Left ventricle myocardium inferior (tissue), 1 donor: ENCODE measurements around the gene CENPM. TPM values are rescaled to one million over a fixed set of nuclear protein-coding genes. Genes with fewer than 3 reads are reported as not detected.

Source experiments
- DNase-seq: peaks from one replicate; pipeline ENCODE4 v3.0.0-alpha.2; 2020
- H3K27ac ChIP-seq: fragments of 200-600 bp; replicated peaks from 2 replicates; pipeline ENCODE4 v1.8.0; 2021
- H3K27me3 ChIP-seq: fragments of 200-600 bp; 2 replicates; pipeline ENCODE4 v1.8.0; 2021; ENCODE audit warnings: low read depth
- H3K36me3 ChIP-seq: fragments of 200-600 bp; 2 replicates; pipeline ENCODE4 v1.8.0; 2021
- H3K4me1 ChIP-seq: fragments of 200-600 bp; 2 replicates; pipeline ENCODE4 v1.8.0; 2021
- H3K4me3 ChIP-seq: fragments of 200-600 bp; 2 replicates; pipeline ENCODE4 v1.8.0; 2021; ENCODE audit warnings: mild to moderate bottlenecking, moderate library complexity
- H3K9me3 ChIP-seq: fragments of 200-600 bp; replicated peaks from 2 replicates; pipeline ENCODE4 v1.8.0; 2021
- CTCF ChIP-seq: fragments of 200-600 bp; IDR thresholded peaks from 2 replicates; pipeline ENCODE4 v1.8.0; 2021; ENCODE audit warnings: antibody characterized with exemption, mild to moderate bottlenecking, borderline replicate concordance
- intact Hi-C: fragments of 100-400 bp; cut with micrococcal nuclease; formaldehyde crosslinking; loops from one replicate; pipeline ENCODE4 v1.11.0; 2022
- total RNA-seq: library from RNA; stranded (reverse); fragmentation: NEBNext Ultra II Directional; extraction: Animal tissue kit (Norgen Biotek cat#: 25700); gene quantifications from one replicate; pipeline ENCODE4 v1.2.1, GENCODE V29; 2021
- donor health status: DM: no; HTN: yes; CAD: no; lungs with severe emphysema.

CENPM gene
- total RNA-seq, 1 donor from 2014 or later: 0.47 TPM

- intact Hi-C loops: no loop called here
- H3K27me3 ChIP-seq: peaks cover 6% of the 10 kb centered on the region
- no peak overlapping the region for H3K4me3 ChIP-seq
- no peaks in the 10 kb centered on the region for H3K9me3 ChIP-seq
- no peak for TF ChIP-seq CTCF
- no peak overlapping the region for H3K27ac ChIP-seq
- DNase-seq: no peak
- H3K36me3 ChIP-seq: no peaks in the 10 kb centered on the region
- H3K4me1 ChIP-seq: peaks cover 5% of the 10 kb centered on the region
Measured at GRCh38 chr22:41964112-41964491, 17.1 kb upstream of the CENPM start.

- no peak for DNase-seq
- Histone ChIP-seq H3K27me3 (peaks cover 1% of the 10 kb centered on the region), H3K9me3 (no peaks in the 10 kb centered on the region), H3K36me3 (no peaks in the 10 kb centered on the region), H3K27ac (no peak overlapping the region), H3K4me3 (no peak overlapping the region), H3K4me1 (peaks cover 5% of the 10 kb centered on the region)
- intact Hi-C loops: no loop called here
- no peak for TF ChIP-seq CTCF
Measured at GRCh38 chr22:41963453-41964111, 16.6 kb upstream of the CENPM start.

- no peak for DNase-seq
- Histone ChIP-seq H3K4me1 (peaks cover 14% of the 10 kb centered on the region), H3K4me3 (peak overlapping the region; percentile 46), H3K9me3 (no peaks in the 10 kb centered on the region), H3K27me3 (peaks cover 29% of the 10 kb centered on the region), H3K36me3 (no peaks in the 10 kb centered on the region), H3K27ac (no peak overlapping the region)
- intact Hi-C loops: no loop called here
- peak; percentile 42 for TF ChIP-seq CTCF
Measured at GRCh38 chr22:41957941-41958556, 11.1 kb upstream of the CENPM start.

- intact Hi-C loops: no loop called here
- Histone ChIP-seq H3K4me1 (peaks cover 4% of the 10 kb centered on the region), H3K36me3 (no peaks in the 10 kb centered on the region), H3K27ac (no peak overlapping the region), H3K4me3 (no peak overlapping the region), H3K9me3 (no peaks in the 10 kb centered on the region), H3K27me3 (peaks cover 39% of the 10 kb centered on the region)
- TF ChIP-seq CTCF: no peak
- DNase-seq: no peak
Measured at GRCh38 chr22:41952713-41953112, 5.8 kb upstream of the CENPM start.

- Histone ChIP-seq H3K27ac (no peak within 1 kb of the TSS), H3K27me3 (peaks cover 34% of the 10 kb centered on the region), H3K36me3 (no peaks in the 10 kb centered on the region), H3K4me1 (peaks cover 5% of the 10 kb centered on the region), H3K9me3 (no peaks in the 10 kb centered on the region), H3K4me3 (no peak within 1 kb of the TSS)
- intact Hi-C loops: no loop called here
- DNase-seq: no peak
- TF ChIP-seq CTCF: no peak
Measured at GRCh38 chr22:41951898-41952474, 5.0 kb upstream of the CENPM start, which contains the start of gene SMIM45. SMIM45 (plus strand) TSS chr22:41952150.
